K562 (cell line): ENCODE data around the gene ABLIM2.

Experiments
- EZH2 ChIP-seq: IDR thresholded peaks from 2 replicates; pipeline ENCODE4 v1.6.1; 2012; ENCODE audit warnings: low read depth, mild to moderate bottlenecking, inconsistent platforms, low read length, borderline replicate concordance
- GABPA ChIP-seq: fragments of 200-800 bp; sonication (Bioruptor generic); conservative IDR thresholded peaks from 2 replicates; pipeline ENCODE4 v1.6.1; 2016; ENCODE audit warnings: low read depth, missing genetic modification characterization, missing compliant biosample characterization
- MXI1 ChIP-seq: IDR thresholded peaks from 2 replicates; pipeline ENCODE4 v1.6.1; 2011; ENCODE audit warnings: low read depth, mild to moderate bottlenecking, improper control_type of control experiment, low read length
- POLR2AphosphoS5 ChIP-seq: IDR thresholded peaks from 2 replicates; pipeline ENCODE4 v1.6.1; 2011; ENCODE audit warnings: mild to moderate bottlenecking, low read depth, low read length, moderate library complexity; ENCODE audit not compliant: control insufficient read depth, insufficient read depth
- SMARCC2 ChIP-seq: fragments of 450-650 bp; IDR thresholded peaks from 2 replicates; pipeline ENCODE4 v1.6.1; 2017; ENCODE audit warnings: antibody characterized with exemption, moderate library complexity, mild to moderate bottlenecking, low read depth
- TAF1 ChIP-seq: IDR thresholded peaks from 2 replicates; pipeline ENCODE4 v1.6.1; 2011; ENCODE audit warnings: mild to moderate bottlenecking, low read length, moderate library complexity; ENCODE audit not compliant: insufficient read depth, control insufficient read depth, severe bottlenecking; ENCODE audit errors: extremely low read depth
- TAF7 ChIP-seq: fragments of 450-650 bp; IDR thresholded peaks from 2 replicates; pipeline ENCODE4 v1.6.1; 2016; ENCODE audit warnings: missing genetic modification characterization, missing compliant biosample characterization
- TF ChIP-seq, protein P1 (sequence below), 3 experiments: IDR thresholded peaks in 2 of 3; conservative IDR thresholded peaks in 1 of 3; 2 replicates each; pipeline ENCODE4 v1.5.1; 2011 to 2012; ENCODE audit warnings: low read length in 3 of 3, mild to moderate bottlenecking in 3 of 3, control low read depth in 2 of 3, improper control_type of control experiment in 1 of 3, inconsistent platforms in 1 of 3, low read depth in 1 of 3, mixed read lengths in 1 of 3, moderate library complexity in 1 of 3; ENCODE audit not compliant: insufficient read depth in 2 of 3
- TF ChIP-seq, protein P2 (sequence below), 2 experiments: fragments of 450-650 bp in 1 of 2; sonication (generic) in 1 of 2; formaldehyde crosslinking in 1 of 2; IDR thresholded peaks in 1 of 2; conservative IDR thresholded peaks in 1 of 2; 2 replicates each; pipeline versions ENCODE4 v1.6.1 to v1.8.1; 2016 to 2023; ENCODE audit warnings: mild to moderate bottlenecking in 2 of 2, moderate library complexity in 2 of 2, inconsistent platforms in 1 of 2, missing genetic modification reagents in 1 of 2
- TF ChIP-seq, protein P3 (sequence below): fragments of 250-450 bp; sonication (Bioruptor Pico); IDR thresholded peaks from 2 replicates; pipeline ENCODE4 v1.4.0; 2020; ENCODE audit warnings: mild to moderate bottlenecking, moderate library complexity

DNA sequence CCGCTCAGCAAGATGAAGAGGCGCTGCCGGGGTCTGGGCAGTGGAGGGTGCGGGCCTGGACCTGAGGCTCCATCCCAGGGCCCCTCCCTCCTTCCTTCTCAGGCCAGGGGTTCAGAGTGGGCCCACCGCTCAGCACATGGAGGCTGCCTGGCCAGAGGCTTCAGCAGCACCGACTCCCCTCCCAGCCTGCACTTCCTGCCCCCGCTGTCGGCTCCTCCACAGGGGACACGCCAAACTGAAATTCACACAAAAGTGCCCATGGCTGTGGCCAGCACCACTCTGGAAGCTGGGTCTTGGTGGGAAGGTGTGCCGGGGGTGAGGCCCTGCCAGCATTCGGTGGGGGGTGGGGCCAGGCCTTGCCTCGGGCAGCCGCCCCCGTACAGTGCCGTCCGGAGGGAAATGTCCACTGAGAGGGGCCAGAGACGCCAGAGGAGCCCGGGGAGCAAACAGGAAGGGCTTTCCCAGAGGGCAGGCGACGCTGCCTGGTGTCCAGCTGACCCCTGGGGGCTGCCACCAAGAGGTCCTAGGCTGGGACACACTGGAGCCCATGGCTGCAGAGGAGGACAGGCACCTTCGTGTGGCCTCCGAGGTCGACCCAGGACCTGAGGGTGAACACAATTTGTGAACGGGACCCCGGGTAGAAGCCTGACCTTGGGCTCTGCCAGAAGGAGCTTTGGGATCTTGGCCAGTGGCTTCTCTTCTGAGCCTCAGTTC lies 134.4 kb downstream of the ABLIM2 start:
- TF ChIP-seq, protein P1, sequence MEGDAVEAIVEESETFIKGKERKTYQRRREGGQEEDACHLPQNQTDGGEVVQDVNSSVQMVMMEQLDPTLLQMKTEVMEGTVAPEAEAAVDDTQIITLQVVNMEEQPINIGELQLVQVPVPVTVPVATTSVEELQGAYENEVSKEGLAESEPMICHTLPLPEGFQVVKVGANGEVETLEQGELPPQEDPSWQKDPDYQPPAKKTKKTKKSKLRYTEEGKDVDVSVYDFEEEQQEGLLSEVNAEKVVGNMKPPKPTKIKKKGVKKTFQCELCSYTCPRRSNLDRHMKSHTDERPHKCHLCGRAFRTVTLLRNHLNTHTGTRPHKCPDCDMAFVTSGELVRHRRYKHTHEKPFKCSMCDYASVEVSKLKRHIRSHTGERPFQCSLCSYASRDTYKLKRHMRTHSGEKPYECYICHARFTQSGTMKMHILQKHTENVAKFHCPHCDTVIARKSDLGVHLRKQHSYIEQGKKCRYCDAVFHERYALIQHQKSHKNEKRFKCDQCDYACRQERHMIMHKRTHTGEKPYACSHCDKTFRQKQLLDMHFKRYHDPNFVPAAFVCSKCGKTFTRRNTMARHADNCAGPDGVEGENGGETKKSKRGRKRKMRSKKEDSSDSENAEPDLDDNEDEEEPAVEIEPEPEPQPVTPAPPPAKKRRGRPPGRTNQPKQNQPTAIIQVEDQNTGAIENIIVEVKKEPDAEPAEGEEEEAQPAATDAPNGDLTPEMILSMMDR (IDR thresholded peaks at IDR 0.05 in 2 of 3, conservative IDR thresholded peaks at IDR 0.05 in 1 of 3; ENCODE audit: insufficient read depth in 2 of 3, low read depth in 1 of 3, low read length in 3 of 3) = no peak
- TF ChIP-seq TAF7 (tag) (no peak), EZH2 (no peak), TAF1 (no peak), MXI1 (no peak), POLR2AphosphoS5 (no peak), SMARCC2 (no peak), GABPA (tag) (no peak)
- TF ChIP-seq, protein P2, sequence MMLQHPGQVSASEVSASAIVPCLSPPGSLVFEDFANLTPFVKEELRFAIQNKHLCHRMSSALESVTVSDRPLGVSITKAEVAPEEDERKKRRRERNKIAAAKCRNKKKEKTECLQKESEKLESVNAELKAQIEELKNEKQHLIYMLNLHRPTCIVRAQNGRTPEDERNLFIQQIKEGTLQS (IDR thresholded peaks at IDR 0.05) = no peak
- TF ChIP-seq, protein P2 (CRISPR knock-in tag; conservative IDR thresholded peaks at IDR 0.05) = no peak
- TF ChIP-seq, protein P3, sequence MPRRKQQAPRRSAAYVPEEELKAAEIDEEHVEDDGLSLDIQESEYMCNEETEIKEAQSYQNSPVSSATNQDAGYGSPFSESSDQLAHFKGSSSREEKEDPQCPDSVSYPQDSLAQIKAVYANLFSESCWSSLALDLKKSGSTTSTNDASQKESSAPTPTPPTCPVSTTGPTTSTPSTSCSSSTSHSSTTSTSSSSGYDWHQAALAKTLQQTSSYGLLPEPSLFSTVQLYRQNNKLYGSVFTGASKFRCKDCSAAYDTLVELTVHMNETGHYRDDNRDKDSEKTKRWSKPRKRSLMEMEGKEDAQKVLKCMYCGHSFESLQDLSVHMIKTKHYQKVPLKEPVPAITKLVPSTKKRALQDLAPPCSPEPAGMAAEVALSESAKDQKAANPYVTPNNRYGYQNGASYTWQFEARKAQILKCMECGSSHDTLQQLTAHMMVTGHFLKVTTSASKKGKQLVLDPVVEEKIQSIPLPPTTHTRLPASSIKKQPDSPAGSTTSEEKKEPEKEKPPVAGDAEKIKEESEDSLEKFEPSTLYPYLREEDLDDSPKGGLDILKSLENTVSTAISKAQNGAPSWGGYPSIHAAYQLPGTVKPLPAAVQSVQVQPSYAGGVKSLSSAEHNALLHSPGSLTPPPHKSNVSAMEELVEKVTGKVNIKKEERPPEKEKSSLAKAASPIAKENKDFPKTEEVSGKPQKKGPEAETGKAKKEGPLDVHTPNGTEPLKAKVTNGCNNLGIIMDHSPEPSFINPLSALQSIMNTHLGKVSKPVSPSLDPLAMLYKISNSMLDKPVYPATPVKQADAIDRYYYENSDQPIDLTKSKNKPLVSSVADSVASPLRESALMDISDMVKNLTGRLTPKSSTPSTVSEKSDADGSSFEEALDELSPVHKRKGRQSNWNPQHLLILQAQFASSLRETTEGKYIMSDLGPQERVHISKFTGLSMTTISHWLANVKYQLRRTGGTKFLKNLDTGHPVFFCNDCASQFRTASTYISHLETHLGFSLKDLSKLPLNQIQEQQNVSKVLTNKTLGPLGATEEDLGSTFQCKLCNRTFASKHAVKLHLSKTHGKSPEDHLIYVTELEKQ (CRISPR knock-in tag) = no peak
